Esophagus (tissue), 2 donors: Measurements from ENCODE around the gene TBC1D28. TPM values are rescaled to one million over a fixed set of nuclear protein-coding genes. Genes with fewer than 3 reads are reported as not detected.
"Not testable (repeated sequence)": the region's sequence is repeated elsewhere in the genome, so short reads cannot be mapped to it uniquely, and the experiment has no call there.

ENCODE experiments used
- H3K27ac ChIP-seq, 2 donors: one replicate each; pipeline ENCODE4 v1.5.1; 2013; ENCODE audit warnings: low read depth in 2 of 2, mild to moderate bottlenecking in 2 of 2, inconsistent platforms in 1 of 2, low read length in 1 of 2, moderate library complexity in 1 of 2
- H3K27me3 ChIP-seq, 2 donors: one replicate each; pipeline ENCODE4 v1.6.1; 2013; ENCODE audit warnings: low read length in 2 of 2, control low read depth in 1 of 2, mild to moderate bottlenecking in 1 of 2; ENCODE audit not compliant: insufficient read depth in 2 of 2, control insufficient read depth in 1 of 2
- H3K36me3 ChIP-seq, 2 donors: one replicate each; pipeline ENCODE4 v1.6.1; 2013; ENCODE audit warnings: low read length in 1 of 2; ENCODE audit not compliant: control insufficient read depth in 2 of 2, insufficient read depth in 2 of 2
- H3K4me1 ChIP-seq, 2 donors: one replicate each; pipeline ENCODE4 v1.6.1; 2013; ENCODE audit warnings: low read length in 1 of 2; ENCODE audit not compliant: control insufficient read depth in 2 of 2, insufficient read depth in 2 of 2
- H3K4me3 ChIP-seq, 2 donors: one replicate each; pipeline ENCODE4 v1.5.1; 2013; ENCODE audit warnings: low read length in 2 of 2, mild to moderate bottlenecking in 2 of 2, low read depth in 1 of 2, moderate library complexity in 1 of 2
- H3K9me3 ChIP-seq, 2 donors: one replicate each; pipeline ENCODE4 v1.6.1; 2013; ENCODE audit warnings: mild to moderate bottlenecking in 2 of 2, low read depth in 1 of 2, low read length in 1 of 2, moderate library complexity in 1 of 2; ENCODE audit not compliant: control insufficient read depth in 2 of 2, insufficient read depth in 1 of 2
- WGBS, 2 donors: extraction: QIAGEN DNeasy Blood & Tissue Kit; methylation state at CpG; one replicate each; pipeline ENCODE4 v1.1.7; 2013; 5-methylcytosine and 5-hydroxymethylcytosine counted together
- polyA plus RNA-seq, 2 donors: library from polyadenylated mRNA; stranded (reverse); fragments of 200-250 nt; gene quantifications; one replicate each; pipeline ENCODE4 v1.2.3, GENCODE V29; 2013
- donor health status: healthy with polysubstance abuse.
- donor health status: Bipolar disorder and iron deficiency.

The TBC1D28 gene
- polyA plus RNA-seq, 2 donors, result not detected

DNA sequence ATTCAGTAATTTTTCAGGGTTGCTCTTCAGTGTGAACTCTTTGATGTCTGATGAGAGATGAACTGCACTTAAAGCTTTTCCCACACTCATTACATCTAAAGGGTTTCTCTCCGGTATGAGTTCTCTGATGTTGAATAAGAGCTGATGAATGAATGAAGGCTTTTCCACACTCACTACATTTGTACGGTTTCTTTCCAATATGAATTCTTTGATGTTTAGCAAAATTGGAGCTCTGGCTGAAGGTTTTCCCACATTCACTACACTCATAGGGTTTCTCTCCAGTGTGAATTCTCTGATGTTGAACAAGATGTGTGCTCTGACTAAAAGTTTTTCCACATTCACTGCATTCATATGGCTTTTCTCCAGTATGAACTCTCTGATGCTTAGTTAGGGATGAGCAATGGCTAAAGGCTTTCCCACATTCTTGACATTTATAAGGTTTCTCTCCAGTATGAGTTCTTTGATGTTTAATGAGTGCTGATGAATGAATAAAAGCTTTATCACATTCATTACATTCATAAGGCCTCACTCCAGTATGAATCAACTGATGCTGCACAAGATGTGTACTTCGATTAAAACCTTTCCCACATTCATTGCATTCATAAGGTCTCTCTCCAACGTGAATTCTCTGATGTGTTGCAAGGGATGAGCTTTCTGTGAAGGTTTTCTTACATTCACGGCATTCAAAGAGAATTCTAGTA lies 17.9 kb upstream of the TBC1D28 start:
- H3K36me3 ChIP-seq, H3K4me1 ChIP-seq, H3K9me3 ChIP-seq, H3K4me3 ChIP-seq, H3K27ac ChIP-seq, H3K27me3 ChIP-seq: not testable (repeated sequence)
- WGBS, 2 donors, result 87 to 93% methylated on average over 5 of the region's 5 CpGs

DNA sequence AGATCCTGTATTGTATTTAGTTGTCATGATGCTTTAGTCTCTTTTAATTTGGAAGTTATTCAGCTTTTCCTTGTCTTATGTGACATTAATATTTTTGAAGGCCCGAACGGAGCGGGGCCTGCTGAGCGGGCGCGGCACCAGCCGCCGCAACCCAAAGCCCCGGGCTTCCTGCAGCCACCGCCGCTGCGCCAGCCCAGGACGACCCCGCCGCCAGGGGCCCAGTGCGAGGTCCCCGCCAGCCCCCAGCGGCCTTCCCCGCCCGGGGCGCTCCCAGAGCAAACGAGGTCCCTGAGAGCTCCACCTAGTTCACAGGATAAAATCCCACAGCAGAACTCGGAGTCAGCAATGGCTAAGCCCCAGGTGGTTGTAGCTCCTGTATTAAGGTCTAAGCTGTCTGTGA lies 5.9 kb upstream of the TBC1D28 start:
- WGBS, 2 donors, result 52 to 70% methylated on average over 16 to 23 of the region's 23 CpGs

DNA sequence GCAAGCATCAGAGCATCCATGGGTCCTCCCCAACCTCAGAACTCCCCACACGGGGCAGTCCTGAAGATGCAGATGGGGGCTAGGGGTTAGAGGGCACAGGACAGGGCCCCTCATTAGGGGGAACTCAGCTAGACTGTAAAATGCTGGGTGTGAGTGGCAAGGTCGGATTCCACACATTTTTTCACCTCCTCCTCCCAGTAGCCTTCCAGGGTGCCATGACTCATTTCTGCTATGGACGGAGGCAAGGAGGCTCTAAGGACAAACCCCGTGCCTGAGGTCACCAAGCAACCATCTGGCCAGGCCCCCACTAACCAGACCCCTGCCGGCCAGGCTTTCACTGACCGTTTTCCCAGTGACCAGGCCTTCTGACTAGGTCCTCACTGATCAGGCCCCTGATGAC lies 1.1 kb downstream of the TBC1D28 start:
- not testable (repeated sequence) for H3K27ac ChIP-seq, H3K9me3 ChIP-seq, H3K4me3 ChIP-seq, H3K36me3 ChIP-seq, H3K4me1 ChIP-seq, H3K27me3 ChIP-seq
- 40 to 75% methylated on average over 1 to 4 of the region's 6 CpGs for WGBS, 2 donors

More for the DNA sequence above, 5.9 kb upstream of the TBC1D28 start:
- H3K27ac ChIP-seq, H3K36me3 ChIP-seq, H3K4me3 ChIP-seq, H3K4me1 ChIP-seq, H3K27me3 ChIP-seq, H3K9me3 ChIP-seq: not testable (repeated sequence)

DNA sequence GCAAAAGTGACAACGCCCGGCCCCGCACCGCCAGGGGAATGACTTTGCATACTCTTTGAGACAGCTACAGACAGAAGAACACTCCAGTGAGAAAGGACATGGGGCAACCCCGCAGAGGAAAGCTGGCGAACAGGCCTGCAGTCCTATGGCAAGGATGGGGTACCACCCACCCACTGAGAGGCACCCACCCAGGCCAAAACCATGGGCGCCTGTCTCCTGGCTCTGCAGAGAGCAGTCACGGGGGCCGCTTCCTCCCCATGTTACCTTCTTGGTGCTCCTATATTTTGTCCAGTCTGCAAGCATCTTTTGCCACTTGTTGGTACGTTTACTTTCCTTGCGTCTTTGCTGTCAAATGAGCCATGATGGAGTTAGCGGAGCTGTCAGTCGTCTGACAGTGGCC lies 5.8 kb downstream of the TBC1D28 start:
- not testable (repeated sequence) for H3K27ac ChIP-seq, H3K9me3 ChIP-seq, H3K4me3 ChIP-seq, H3K36me3 ChIP-seq, H3K4me1 ChIP-seq, H3K27me3 ChIP-seq
- 90% methylated on average over 13 of the region's 13 CpGs for WGBS, 2 donors

DNA sequence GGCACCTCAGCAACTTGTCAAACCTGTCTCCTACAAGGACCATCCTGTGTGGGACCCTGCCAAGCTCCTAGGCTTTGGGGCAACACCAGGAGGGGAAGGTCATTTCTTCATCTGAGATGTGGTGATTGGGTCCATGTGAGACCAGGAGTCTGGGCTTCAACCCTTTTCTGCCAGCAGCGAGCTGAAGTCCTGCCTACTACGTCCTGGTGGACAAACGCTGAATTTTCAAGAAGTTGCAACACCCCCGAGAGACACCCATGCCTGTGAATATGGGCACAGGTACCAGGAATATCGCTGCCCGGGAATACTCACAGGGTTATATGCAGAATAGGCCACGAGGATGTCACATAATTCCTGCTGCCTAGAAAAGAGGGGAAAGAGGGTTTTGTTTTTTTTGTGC lies 8.0 kb downstream of the TBC1D28 start:
- H3K27ac ChIP-seq, H3K4me3 ChIP-seq, H3K27me3 ChIP-seq, H3K36me3 ChIP-seq, H3K9me3 ChIP-seq, H3K4me1 ChIP-seq: not testable (repeated sequence)
- 69 to 70% methylated on average over 7 of the region's 7 CpGs for WGBS, 2 donors

DNA sequence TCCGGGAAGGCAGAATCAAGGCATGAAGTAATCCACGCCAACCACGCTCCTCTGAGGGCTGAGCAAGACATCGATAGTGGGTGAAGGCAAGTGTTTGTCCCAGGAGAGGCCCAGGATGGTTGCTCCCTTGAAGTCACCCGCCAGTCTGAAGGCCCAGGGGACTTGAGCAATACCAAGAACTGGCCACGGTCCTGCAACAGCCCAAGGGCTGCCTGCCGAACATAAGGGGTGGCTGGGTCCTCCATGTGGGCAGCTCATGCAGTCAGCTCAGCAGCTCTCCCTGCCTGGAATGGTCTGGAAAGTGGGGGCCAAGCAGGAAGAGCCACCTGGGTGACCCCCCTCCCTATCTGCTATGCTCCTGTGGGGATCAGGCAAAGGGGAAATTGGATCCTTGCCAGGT lies 8.4 kb downstream of the TBC1D28 start:
- not testable (repeated sequence) for H3K27ac ChIP-seq, H3K36me3 ChIP-seq, H3K4me1 ChIP-seq, H3K4me3 ChIP-seq, H3K9me3 ChIP-seq, H3K27me3 ChIP-seq
- 81 to 89% methylated on average over 5 to 7 of the region's 7 CpGs for WGBS, 2 donors

DNA sequence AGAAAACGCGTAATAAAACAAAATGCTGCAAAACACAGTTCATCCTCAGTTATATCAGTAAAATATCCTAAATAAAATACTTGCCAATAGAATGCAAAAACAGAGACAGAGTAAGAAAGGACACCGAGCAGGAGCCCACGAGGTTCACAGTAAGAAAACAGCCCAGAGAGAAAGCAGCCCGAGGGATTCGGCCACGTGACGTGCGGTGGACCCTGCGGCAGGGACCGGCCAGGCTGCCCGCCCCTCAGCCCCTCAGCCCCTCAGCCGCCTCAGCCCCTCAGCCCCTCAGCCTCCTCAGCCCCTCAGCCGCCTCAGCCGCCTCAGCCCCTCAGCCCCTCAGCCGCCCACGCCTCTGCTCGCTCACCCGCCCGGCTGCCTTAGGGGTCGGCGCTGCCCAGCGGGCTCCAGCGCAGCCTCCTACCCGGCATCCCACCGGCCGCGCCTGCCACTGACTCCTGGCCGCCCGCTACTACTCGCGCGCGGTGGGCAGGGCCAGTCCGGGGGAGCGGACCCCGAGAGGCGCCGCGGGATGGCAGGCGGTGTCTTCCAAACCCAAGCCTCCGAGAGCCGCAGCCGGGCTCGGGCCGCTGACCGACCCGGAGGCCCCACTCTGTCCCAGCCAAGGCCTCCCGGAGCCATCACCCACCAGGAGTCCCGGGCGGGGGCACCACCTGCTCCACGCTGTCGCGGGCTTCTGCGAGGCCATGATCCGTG lies 9.5 kb downstream of the TBC1D28 start:
- 11 to 15% methylated on average over 50 to 56 of the region's 56 CpGs for WGBS, 2 donors
- H3K4me3 ChIP-seq, result peak overlapping the region in 1 of 2 donors; percentile 19

DNA sequence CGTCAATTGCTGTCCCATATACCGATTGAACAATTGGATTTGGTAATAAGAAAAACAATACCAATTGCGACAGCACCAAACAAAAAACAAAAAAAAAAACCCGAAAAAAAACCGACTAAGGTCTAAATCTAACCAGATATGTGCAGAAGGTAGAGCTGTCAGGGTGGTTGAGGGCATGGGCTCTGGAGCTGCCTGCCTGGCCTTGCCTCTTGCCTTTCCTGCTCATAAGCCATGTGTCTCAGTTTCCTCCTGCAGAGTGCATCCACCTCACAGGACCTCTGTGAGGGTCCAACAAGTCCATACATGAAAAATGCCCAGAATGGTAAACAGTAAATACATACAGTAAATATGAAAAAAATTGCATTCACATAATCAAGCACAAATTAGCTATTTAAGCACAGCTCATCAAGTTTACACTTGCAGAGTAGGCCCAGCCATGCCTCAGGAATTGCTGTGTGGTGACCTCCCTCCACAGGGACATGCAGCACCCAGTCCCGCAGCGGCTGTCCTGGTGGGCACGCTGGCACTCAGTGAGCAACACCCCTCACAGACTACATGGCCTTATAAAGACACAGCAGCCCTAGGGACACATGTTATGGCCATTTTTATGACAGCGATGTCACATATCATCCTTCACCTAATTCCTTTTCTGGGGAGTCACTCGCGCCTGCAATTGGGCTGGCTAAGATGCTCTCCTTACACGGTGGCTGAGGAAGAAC lies 17.9 kb downstream of the TBC1D28 start:
- H3K4me1 ChIP-seq, result no peaks in the 10 kb centered on the region
- no peak overlapping the region for H3K4me3 ChIP-seq
- no peaks in the 10 kb centered on the region for H3K27me3 ChIP-seq
- no peaks in the 10 kb centered on the region for H3K9me3 ChIP-seq
- no peak overlapping the region for H3K27ac ChIP-seq
- 78 to 81% methylated on average over 12 of the region's 12 CpGs for WGBS, 2 donors
- no peaks in the 10 kb centered on the region for H3K36me3 ChIP-seq

More for the DNA sequence above, 9.5 kb downstream of the TBC1D28 start:
- H3K27ac ChIP-seq, H3K4me1 ChIP-seq, H3K9me3 ChIP-seq, H3K36me3 ChIP-seq, H3K27me3 ChIP-seq: not testable (repeated sequence)

DNA sequence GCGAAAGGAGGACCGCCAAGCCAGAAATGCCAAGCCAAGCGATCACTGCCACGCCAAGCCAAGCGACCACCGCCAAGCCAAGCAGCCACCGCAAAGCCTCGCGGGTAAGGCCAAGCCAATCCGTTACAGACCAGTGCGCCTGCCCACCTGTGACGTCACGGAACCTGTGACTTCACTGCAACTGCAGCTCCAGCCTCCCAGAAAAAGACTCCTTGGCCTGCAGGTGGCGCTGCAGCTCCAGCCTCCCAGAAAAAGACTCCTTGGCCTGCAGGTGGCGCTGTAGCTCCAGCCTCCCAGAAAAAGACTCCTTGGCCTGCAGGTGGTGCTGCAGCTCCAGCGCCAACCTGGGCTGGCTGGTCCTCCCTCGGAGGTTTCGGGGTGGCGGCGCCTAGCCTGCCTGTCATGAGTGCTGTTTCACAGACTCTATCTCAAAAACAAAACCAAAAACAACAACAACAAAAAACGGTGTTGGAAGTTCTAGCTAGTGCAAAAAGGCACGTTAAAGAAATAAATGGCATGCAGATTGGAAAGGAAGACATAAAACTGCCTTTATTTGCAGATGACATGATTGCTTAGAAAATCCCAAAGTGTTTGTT lies 18.6 kb downstream of the TBC1D28 start:
- H3K27ac ChIP-seq, H3K36me3 ChIP-seq, H3K27me3 ChIP-seq, H3K4me1 ChIP-seq, H3K9me3 ChIP-seq: not testable (repeated sequence)
- 10 to 13% methylated on average over 11 to 21 of the region's 22 CpGs for WGBS, 2 donors
- peak overlapping the region; percentile 17 to 47 for H3K4me3 ChIP-seq
